K562 (cell line): Measurements from ENCODE around the gene RPL22. TPM values are rescaled to one million over a fixed set of nuclear protein-coding genes. Genes with fewer than 3 reads are reported as not detected.
A peak's percentile ranks its signal among the peaks of the same experiment; 100 is the strongest.

ENCODE experiments used
- ATAC-seq: fragments of 200-7000 bp; cut with Tn5 transposase; 3 replicates; pipeline ENCODE4 v1.9.1; 2020; ENCODE audit warnings: moderate library complexity
- BruUV-seq: library from RNA; stranded (reverse); fragments of 400-500 nt; replicated peaks from 2 replicates; lab custom pipeline; 2021; lab: Mats Ljungman, UMichigan
- CTCF ChIA-PET: fragments of 300-600 bp; formaldehyde crosslinking; extraction: SDS; loops from one replicate; lab custom pipeline; 2021; ENCODE audit warnings: low intra/inter-chr PET ratio; lab: Yijun Ruan, JAX
- POLR2A ChIA-PET: fragments of 300-600, 350-650 bp; sonication (Branson Sonifier 250); formaldehyde crosslinking; extraction: SDS; loops from one replicate; lab custom pipeline; 2021; ENCODE audit warnings: antibody characterized with exemption, inconsistent platforms; lab: Yijun Ruan, JAX
- DNase-seq, 4 experiments: peaks; one replicate each; pipeline versions ENCODE4 v3.0.0 to v3.0.0-alpha.2; 2011 to 2018; ENCODE audit warnings: low spot score in 3 of 4, mixed read lengths in 3 of 4; ENCODE audit errors: extremely low read depth in 1 of 4
- FAIRE-seq: peaks from 2 replicates; lab custom pipeline; 2011; peaks lifted over from hg19 to GRCh38; lab: Jason Lieb, UNC
- H2AFZ ChIP-seq: 2 replicates; pipeline ENCODE4 v1.6.0; 2011; ENCODE audit warnings: low read depth, low read length, control low read depth, inconsistent platforms
- H3K27ac ChIP-seq: fragments of 200-600 bp; 3 replicates; pipeline ENCODE4 v1.8.0; 2011; ENCODE audit warnings: low read depth, mild to moderate bottlenecking, control low read depth, inconsistent platforms, low read length, moderate library complexity, mixed read lengths; ENCODE audit errors: extremely low read depth
- H3K27me3 ChIP-seq, 2 experiments: fragments of 300-600 bp in 1 of 2; 2 replicates in 1 of 2; 3 replicates in 1 of 2; pipeline versions ENCODE4 v1.6.0 to v1.8.0; 2011; ENCODE audit warnings: inconsistent platforms in 2 of 2, low read length in 2 of 2, mild to moderate bottlenecking in 1 of 2, mixed read lengths in 1 of 2, moderate library complexity in 1 of 2; ENCODE audit not compliant: control insufficient read depth in 2 of 2, insufficient read depth in 2 of 2
- H3K36me3 ChIP-seq: fragments of 300-600 bp; 3 replicates; pipeline ENCODE4 v1.8.0; 2011; ENCODE audit warnings: mild to moderate bottlenecking, low read length, inconsistent platforms; ENCODE audit not compliant: control insufficient read depth, insufficient read depth
- H3K4me1 ChIP-seq, 2 experiments: fragments of 200-600 bp in 1 of 2; replicated peaks in 1 of 2; 2 replicates in 1 of 2; 3 replicates in 1 of 2; pipeline versions ENCODE4 v1.5.1 to v1.8.0; 2011; ENCODE audit warnings: inconsistent platforms in 2 of 2, low read length in 2 of 2, mild to moderate bottlenecking in 1 of 2, mixed read lengths in 1 of 2, moderate library complexity in 1 of 2; ENCODE audit not compliant: control insufficient read depth in 2 of 2, insufficient read depth in 2 of 2
- H3K4me2 ChIP-seq: 2 replicates; pipeline ENCODE4 v1.6.1; 2011; ENCODE audit warnings: low read length, control low read depth, inconsistent platforms, mixed read lengths; ENCODE audit not compliant: insufficient read depth
- H3K4me3 ChIP-seq: fragments of 200-600 bp; sonication (generic), shearing (Covaris generic); 2 replicates; pipeline ENCODE4 v1.5.1; 2016; ENCODE audit warnings: control low read depth, inconsistent platforms
- H3K79me2 ChIP-seq: fragments of 200-600 bp; 3 replicates; pipeline ENCODE4 v1.8.0; 2011; ENCODE audit warnings: low read length, inconsistent platforms; ENCODE audit not compliant: control insufficient read depth, insufficient read depth
- H3K9ac ChIP-seq, 2 experiments: 2 replicates each; pipeline versions ENCODE4 v1.6.0 to v1.6.1; 2011; ENCODE audit warnings: low read depth in 2 of 2, low read length in 2 of 2, control low read depth in 1 of 2, inconsistent platforms in 1 of 2, mild to moderate bottlenecking in 1 of 2, mixed read lengths in 1 of 2; ENCODE audit not compliant: insufficient read depth in 1 of 2
- H3K9me1 ChIP-seq: one replicate; pipeline ENCODE4 v1.6.0; 2011; ENCODE audit warnings: inconsistent platforms, mild to moderate bottlenecking, low read length, moderate library complexity; ENCODE audit not compliant: control insufficient read depth, insufficient read depth
- H3K9me3 ChIP-seq: replicated peaks from 2 replicates; pipeline ENCODE4 v1.5.1; 2011; ENCODE audit warnings: low read depth, low read length, inconsistent platforms; ENCODE audit not compliant: control insufficient read depth, insufficient read depth
- H4K20me1 ChIP-seq: replicated peaks from 2 replicates; pipeline ENCODE4 v1.6.1; 2011; ENCODE audit warnings: low read length, inconsistent platforms, mixed read lengths; ENCODE audit not compliant: control insufficient read depth, insufficient read depth
- CEBPG ChIP-seq, 3 experiments: fragments of 200-800 bp in 1 of 3; sonication (Bioruptor generic) in 1 of 3; sonication (generic) in 1 of 3; formaldehyde crosslinking in 1 of 3; IDR thresholded peaks in 2 of 3; conservative IDR thresholded peaks in 1 of 3; 2 replicates each; pipeline versions ENCODE4 v1.6.1 to v1.8.0; 2016 to 2022; ENCODE audit warnings: missing compliant biosample characterization in 2 of 3, missing genetic modification characterization in 2 of 3, mild to moderate bottlenecking in 1 of 3, missing genetic modification reagents in 1 of 3
- FOXJ2 ChIP-seq: fragments of 200-800 bp; sonication (Bioruptor generic); IDR thresholded peaks from 2 replicates; pipeline ENCODE4 v1.6.1; 2016; ENCODE audit warnings: missing genetic modification characterization, missing compliant biosample characterization
- IFI16 ChIP-seq: fragments of 250-450 bp; sonication (Bioruptor Pico); IDR thresholded peaks from 2 replicates; pipeline ENCODE4 v2.1.2; 2022; ENCODE audit warnings: mild to moderate bottlenecking, inconsistent platforms
- ZC3H8 ChIP-seq: fragments of 450-650 bp; IDR thresholded peaks from 2 replicates; pipeline ENCODE4 v1.6.1; 2017
- ZNF133 ChIP-seq: fragments of 250-450 bp; sonication (Bioruptor Pico); IDR thresholded peaks from 2 replicates; pipeline ENCODE4 v1.4.0; 2020; ENCODE audit warnings: mild to moderate bottlenecking
- WGBS: fragments of 100-300 bp; shearing (Covaris generic); methylation state at CpG from one replicate; pipeline ENCODE4 v1.1.6; 2016; ENCODE audit warnings: low coverage, mixed read lengths; ENCODE audit not compliant: insufficient coverage; ENCODE audit errors: missing lambda C conversion rate; 5-methylcytosine and 5-hydroxymethylcytosine counted together
- in situ Hi-C: fragments of 300-500 bp; cut with MboI; formaldehyde crosslinking; loops from 4 replicates; pipeline ENCODE4 v1.15.0; 2018; ENCODE audit warnings: inconsistent platforms, mixed read lengths
- intact Hi-C: fragments of 100-400 bp; cut with micrococcal nuclease; formaldehyde crosslinking; loops from 2 replicates; pipeline ENCODE4 v1.14.2; 2022
- polyA plus RNA-seq, 8 experiments: library from polyadenylated mRNA; depleted of rRNA in 4 of 8; stranded (reverse) in 5 of 8; unstranded in 3 of 8; fragments of >200 nt; fragmentation: Nextera tagmentation in 2 of 8; fragmentation: Illumina TruSeq in 1 of 8; extraction: Ambion mirVana in 2 of 8; extraction: Trizol in 1 of 8; gene quantifications; 2 replicates each; pipeline versions ENCODE4 v1.2.1 to v1.2.3, GENCODE V29; 2011 to 2014; ENCODE audit warnings: inconsistent platforms in 1 of 8, missing spikeins in 1 of 8
- total RNA-seq, 7 experiments: library from RNA; depleted of rRNA in 6 of 7; stranded (reverse); fragments of >200 nt in 6 of 7; fragmentation: Illumina TruSeq in 2 of 7; extraction: Trizol in 2 of 7; gene quantifications; 2 replicates each; pipeline versions ENCODE4 v1.2.1 to v1.2.3, GENCODE V29; 2011 to 2021; ENCODE audit warnings: low replicate concordance in 1 of 7

RPL22 gene
- total and polyA plus RNA-seq, 9 of the 15 experiments (the other 6 are each of a cell fraction or from before 2014, with no cell fraction given), result 467 to 1,165 (median 607) TPM

DNA sequence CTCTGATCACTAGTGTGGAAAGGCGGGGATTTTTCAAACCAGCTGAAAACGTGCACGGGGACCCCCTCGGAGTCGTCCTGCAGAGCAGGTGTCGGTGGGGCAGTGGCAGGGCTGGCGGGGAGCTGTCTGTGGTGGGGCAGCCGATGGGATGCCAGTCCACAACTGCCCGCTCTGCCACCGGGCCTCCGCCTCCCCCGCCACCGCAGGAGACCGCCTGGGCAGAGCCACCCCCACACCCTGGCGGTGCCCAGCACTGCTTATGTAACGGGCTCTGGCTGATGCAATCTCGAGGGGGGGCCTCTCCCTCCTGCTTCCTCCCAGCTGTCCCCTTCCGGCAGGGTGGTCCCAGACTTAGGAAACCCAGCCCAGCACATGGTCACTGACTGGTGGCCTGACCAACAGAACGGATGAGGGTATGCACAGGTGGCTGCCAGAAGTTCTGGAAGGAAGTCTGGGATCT, 28.6 kb downstream of the RPL22 start:
- Histone ChIP-seq H3K4me1 (peaks cover 0 to 33% of the 10 kb centered on the region in 2 experiments; a peak in 2 of 5 replicates), H3K4me3 (no peak overlapping the region), H4K20me1 (peaks cover 39% of the 10 kb centered on the region), H3K27me3 (peaks cover 27 to 57% of the 10 kb centered on the region in 2 experiments), H3K9ac (no peak overlapping the region; a peak in 1 of 4 replicates), H3K4me2 (no peak overlapping the region), H2AFZ (no peak overlapping the region), H3K79me2 (no peaks in the 10 kb centered on the region), H3K9me1 (no peaks in the 10 kb centered on the region), H3K36me3 (no peaks in the 10 kb centered on the region), H3K9me3 (no peaks in the 10 kb centered on the region), H3K27ac (no peak overlapping the region)
- intact Hi-C loops, result no loop called here
- in situ Hi-C loops, result no loop called here
- BruUV-seq, result no TSS peak
- DNase-seq (no peak), FAIRE-seq (no peak), ATAC-seq (no peak)
- TF ChIP-seq ZC3H8 (no peak), ZNF133 (CRISPR knock-in tag) (no peak), FOXJ2 (tag) (no peak), CEBPG (CRISPR knock-in tag; IDR thresholded peaks at IDR 0.05) (peak; percentile 9; the same call in 1 of the 2 replicates), CEBPG (tag; conservative IDR thresholded peaks at IDR 0.05 in 1 of 2, IDR thresholded peaks at IDR 0.05 in 1 of 2) (no peak; a peak in 1 of 4 replicates), IFI16 (no peak)
- ChIA-PET POLR2A (interaction anchor here (0.7 to 1.3 kb wide), 2 partner anchors 10 to 12 kb away, joined by 5 read pairs; no protein-coding TSS in a partner anchor), CTCF (no interaction called here)
- WGBS, result 38% methylated on average over 18 of the region's 19 CpGs
